Stimulated activated CD4-positive, alpha-beta T cell treated with anti-CD3 and anti-CD28 coated beads, Interleukin-4, amount 100 ng/mL, for 1 hour (primary cell): ENCODE results near the gene ADIPOR2.
"Not testable (repeated sequence)": the region's sequence is repeated elsewhere in the genome, so short reads cannot be mapped to it uniquely, and the experiment has no call there.

Experiments used
- DNase-seq: peaks from one replicate; pipeline ENCODE4 v3.0.0-alpha.2; 2020

Gene ADIPOR2

GRCh38 chr12:1816730-1817348, 126.0 kb downstream of the ADIPOR2 start:
- DNase-seq: no peak

- DNase-seq: not testable (repeated sequence)
Measured at GRCh38 chr12:1817928-1818327, 127.1 kb downstream of the ADIPOR2 start.

GRCh38 chr12:1819050-1819449, 128.2 kb downstream of the ADIPOR2 start:
- DNase-seq: no peak

- DNase-seq: no peak
Measured at GRCh38 chr12:1819571-1819970, 128.7 kb downstream of the ADIPOR2 start.

- DNase-seq: no peak
Measured at GRCh38 chr12:1820191-1820895, 129.5 kb downstream of the ADIPOR2 start, which contains the start of gene LRTM2. Gene LRTM2, plus strand, starts transcription at chr12:1820565. Its CDS starts 7,584 bp downstream, at chr12:1828149.

- DNase-seq: no peak
Measured at GRCh38 chr12:1820896-1821291, 130.0 kb downstream of the ADIPOR2 start.

- DNase-seq: no peak
Measured at GRCh38 chr12:1821805-1822204, 130.9 kb downstream of the ADIPOR2 start.

- DNase-seq: no peak
Measured at GRCh38 chr12:1822699-1823098, 131.8 kb downstream of the ADIPOR2 start.

GRCh38 chr12:1823237-1823636, 132.4 kb downstream of the ADIPOR2 start:
- no peak for DNase-seq

- no peak for DNase-seq
Measured at GRCh38 chr12:1825382-1826102, 134.7 kb downstream of the ADIPOR2 start.

GRCh38 chr12:1826401-1826800, 135.5 kb downstream of the ADIPOR2 start:
- DNase-seq: no peak

- no peak for DNase-seq
Measured at GRCh38 chr12:1826867-1827705, 136.2 kb downstream of the ADIPOR2 start.

GRCh38 chr12:1827826-1828805, 137.2 kb downstream of the ADIPOR2 start:
- DNase-seq: no peak

- no peak for DNase-seq
Measured at GRCh38 chr12:1828856-1829255, 138.0 kb downstream of the ADIPOR2 start.

GRCh38 chr12:1829306-1829900, 138.5 kb downstream of the ADIPOR2 start:
- no peak for DNase-seq

GRCh38 chr12:1830401-1830845, 139.6 kb downstream of the ADIPOR2 start:
- no peak for DNase-seq

GRCh38 chr12:1830981-1831963, 140.4 kb downstream of the ADIPOR2 start:
- no peak for DNase-seq

- DNase-seq: no peak
Measured at GRCh38 chr12:1832801-1833595, 142.1 kb downstream of the ADIPOR2 start.

GRCh38 chr12:1833596-1834028, 142.7 kb downstream of the ADIPOR2 start:
- DNase-seq: no peak
